CD4-positive, alpha-beta T cell treated with Interleukin-2 at 100 ng/mL for 4 hours (primary cell): ENCODE results near the gene FAM227A.
"Not testable (repeated sequence)": the region's sequence is repeated elsewhere in the genome, so short reads cannot be mapped to it uniquely, and the experiment has no call there.

Experiments
- DNase-seq: peaks from one replicate; pipeline ENCODE4 v3.0.0-alpha.2; 2020; ENCODE audit warnings: low spot score

Gene FAM227A

DNA sequence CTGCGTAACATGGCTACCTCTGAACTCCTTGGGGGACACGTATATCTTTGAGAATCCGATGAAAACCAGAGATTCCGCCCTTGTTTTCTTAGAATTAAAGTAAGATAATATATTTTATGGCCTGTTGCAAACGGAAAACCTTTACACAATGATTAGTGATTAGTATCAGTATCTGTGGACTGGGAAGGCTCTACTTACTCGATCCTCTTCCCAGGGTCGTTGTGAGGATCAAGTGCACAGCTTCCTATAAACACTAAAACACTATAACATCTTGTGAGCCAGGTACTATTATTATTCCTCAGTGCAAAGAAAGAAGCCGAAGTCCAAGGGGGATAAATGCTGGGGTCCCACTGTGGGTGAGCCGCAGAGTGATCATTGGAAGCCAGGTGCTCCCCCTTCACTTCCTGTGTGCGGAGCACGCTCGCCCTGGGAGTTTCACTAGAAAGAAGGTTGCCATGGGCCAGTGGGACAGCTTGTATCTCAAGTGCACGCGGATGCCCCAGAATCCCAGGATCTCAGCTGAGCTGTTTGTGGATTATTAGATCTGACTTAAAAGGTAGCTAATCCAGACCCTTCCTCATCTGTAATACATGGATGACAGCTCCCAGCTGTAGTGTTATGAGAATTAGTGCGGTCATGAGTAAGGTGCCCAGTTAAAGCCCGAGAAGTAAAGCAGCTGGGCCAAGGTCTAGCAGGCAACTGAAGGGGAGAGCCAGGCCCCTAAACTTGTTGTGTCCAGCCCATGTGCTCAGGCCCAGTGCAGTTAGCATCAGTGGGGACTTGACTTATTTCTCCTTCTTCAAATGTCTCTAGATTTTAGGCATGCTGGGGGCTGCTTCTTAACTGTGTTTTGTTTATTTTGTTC, 1.1 kb upstream of the FAM227A start:
- peak; percentile 26 for DNase-seq

DNA sequence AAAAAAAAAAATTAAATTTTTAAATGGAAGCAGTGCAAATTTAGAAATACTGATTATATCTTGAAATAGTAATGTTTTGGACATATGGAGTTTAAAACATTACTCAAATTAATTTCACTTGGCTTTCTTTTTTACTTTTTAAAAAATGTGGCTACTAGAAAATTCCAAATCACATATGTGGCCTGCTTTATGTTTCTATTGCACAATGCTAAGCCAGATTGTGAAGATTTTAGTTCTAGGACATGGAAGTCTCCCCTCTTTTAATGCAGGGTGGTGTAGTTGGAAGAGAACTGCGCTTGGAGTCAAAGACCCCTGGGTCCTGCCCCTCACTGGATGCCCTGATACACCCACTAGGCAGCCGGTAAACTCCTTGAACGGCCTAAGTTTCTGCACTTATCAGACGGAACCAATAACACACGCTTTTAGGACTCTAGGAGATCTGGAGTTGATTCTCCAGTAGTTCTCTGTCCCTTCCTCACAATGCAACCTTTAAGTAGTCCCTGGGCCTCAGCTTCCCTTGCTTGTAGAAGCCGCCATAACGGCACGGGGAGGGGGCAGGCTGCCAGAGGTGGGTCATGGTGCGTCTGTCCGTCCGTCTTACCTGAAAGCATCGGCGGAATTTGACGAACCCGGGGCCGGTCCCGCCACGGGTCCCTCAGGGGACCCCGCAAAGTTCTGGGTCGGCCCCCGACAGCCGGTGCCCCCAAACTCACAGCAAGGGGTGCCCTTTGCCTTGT, 505 bp downstream of the FAM227A start:
- no peak for DNase-seq

DNA sequence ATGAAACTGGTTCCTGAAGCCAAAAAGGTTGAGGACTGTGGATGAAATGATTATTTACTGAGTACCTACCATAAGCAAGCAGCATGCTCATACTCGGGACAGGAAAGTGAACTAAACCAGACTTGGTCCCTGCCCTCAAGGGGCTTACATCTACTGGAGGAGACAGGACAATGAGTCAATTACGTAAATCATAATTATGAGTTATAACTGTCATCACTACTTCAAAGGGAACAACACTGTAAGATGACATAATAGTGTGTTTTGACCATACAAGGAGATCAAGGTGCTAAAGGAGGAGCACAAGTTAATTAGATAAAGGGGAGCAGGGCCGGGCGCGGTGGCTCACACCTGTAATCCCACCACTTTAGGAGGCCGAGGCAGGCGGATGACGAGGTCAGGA, 2.5 kb downstream of the FAM227A start:
- no peak for DNase-seq

DNA sequence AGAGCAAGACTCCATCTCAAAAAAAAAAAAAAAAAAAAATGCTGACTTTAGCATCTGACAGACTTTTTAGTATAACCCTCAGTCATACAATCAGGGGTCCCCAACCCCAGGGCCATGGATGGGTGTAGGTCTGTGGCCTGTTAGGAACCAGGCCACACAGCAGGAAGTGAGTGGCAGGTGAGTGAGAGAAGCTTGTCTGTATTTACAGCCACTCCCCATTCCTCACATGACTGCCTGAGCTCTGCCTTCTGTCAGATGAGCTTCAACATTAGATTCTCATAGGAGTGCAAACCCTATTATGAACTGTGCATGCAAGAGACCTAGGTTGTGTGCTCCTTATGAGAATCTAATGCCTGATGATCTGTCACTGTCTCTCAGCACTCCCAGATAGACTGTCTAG, 3.3 kb downstream of the FAM227A start:
- no peak for DNase-seq

DNA sequence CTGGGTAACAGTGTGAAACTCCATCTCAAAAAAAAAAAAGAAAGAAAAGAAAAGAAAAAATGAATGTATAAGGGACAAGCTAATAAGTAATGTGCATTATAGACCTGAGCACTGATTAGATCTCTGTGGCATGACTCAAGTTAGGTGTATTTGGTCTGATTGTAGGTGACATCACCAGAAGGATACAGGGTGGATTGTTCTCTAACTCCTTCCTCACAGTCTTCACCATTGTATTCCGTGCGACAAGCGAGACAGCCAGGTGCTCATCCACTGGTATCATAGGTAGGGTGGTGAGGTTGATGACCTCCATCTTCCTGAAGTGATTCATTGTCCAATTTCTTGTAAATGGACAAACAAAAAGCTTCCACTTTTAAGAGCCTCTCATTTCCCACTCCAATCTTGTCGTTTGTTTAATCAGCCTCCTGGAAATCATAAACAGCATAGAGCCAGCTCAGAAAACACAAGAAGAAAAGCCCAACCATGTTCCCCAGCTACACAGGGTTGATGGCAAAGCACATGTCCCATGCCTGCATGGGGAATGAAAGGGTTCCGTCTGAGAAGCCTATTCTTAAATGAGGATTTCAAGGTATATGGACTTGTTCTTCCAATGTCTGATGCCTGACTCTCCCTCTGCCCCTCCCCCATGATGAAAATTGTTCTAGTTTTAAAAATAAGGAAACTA, 6.2 kb downstream of the FAM227A start:
- no peak for DNase-seq

DNA sequence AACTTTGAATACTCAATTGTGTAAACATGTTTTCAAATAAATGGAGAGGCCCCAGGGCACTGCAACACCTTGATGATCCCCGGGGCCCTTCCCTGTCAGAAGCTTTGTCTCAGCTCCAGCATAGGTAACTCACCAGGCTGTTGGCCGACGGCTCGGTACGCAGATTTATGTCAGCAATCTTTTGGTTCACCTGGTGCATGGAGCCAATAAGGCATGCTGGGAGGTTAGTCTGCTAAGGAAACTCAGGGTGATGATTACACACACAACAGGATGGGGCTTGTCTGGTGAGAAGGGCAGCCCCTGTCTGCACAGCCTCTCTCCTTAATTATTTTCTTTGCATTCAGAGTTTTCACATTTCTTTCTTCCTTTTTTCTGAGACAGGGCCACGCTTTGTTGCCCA, 10.8 kb downstream of the FAM227A start:
- DNase-seq = no peak

DNA sequence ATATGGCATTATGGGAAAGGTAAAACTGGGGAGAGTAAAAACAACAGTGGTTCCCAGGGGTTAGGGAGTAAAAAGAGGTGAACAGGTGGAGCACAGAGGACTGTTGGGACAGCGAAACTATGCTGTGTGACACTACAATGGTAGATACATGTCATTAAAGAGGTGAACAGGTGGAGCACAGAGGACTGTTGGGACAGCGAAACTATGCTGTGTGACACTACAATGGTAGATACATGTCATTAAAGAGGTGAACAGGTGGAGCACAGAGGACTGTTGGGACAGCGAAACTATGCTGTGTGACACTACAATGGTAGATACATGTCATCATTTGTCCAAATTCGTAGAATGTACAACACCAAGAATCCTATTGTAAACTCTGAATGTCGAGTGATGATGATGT, 11.9 kb downstream of the FAM227A start:
- DNase-seq = not testable (repeated sequence)

DNA sequence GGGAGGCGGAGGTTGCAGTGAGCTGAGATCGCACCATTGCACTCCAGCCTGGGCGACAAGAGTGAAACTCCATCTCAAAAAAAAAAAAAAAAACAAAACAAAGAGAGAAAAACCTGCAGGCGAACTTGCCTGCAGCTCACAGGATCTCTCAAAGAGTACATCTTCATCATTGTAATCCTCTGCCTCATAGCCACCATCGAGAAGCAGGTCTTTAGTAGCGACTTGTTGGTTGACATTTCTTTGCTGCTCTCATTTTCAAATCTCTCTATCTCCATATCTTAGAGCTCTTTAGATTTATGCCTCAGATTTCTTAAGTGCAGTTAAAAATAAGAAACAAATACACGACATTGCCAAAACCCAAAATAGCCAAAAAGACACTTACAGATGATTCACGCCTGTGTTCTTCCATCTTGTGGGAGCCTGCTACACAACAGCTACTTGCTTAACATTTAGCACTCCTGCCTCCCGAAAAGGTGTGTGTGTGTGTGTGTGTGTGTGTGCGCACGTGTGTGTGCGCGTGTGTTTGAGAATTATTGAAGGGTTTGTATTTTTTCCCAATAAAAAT, 14.6 kb downstream of the FAM227A start:
- no peak for DNase-seq

DNA sequence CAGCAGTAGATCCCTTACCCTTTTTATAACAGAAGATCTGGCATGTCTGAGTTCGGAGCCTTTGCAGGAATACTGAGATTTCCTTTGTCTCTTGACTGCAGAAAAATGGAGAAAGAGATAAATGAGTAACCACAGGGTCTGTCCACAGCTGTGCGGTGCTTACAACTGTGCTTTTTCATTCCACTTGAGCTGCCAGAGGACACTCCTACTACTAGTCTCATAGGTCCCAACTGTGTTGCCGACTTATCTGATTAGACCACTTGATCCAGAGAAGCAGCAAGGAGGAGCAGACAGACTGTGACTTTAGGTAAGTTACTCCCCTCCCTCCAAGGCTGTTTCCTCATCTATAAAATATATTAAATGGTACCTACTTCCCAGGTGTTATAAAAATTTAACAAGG, 17.5 kb downstream of the FAM227A start:
- no peak for DNase-seq

DNA sequence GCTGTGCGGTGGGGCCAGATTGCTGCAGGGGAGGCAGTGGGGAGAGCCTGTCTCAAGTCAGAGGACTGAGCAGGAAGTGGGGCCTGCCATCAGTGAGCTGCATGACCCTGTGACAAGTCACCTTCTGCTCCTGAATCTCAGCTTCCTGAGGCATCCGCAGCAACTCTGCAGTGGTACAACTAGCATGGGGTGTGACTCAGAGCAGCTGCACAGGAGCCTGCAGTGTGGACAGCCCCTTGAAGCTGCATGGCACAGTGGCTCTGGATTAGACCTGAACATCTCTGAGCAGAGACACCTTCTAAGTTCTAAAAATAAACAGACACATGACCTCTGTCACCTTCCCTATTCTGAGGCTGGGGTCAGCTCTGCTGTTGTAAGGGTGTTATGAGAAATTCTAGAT, 18.0 kb downstream of the FAM227A start:
- no peak for DNase-seq

DNA sequence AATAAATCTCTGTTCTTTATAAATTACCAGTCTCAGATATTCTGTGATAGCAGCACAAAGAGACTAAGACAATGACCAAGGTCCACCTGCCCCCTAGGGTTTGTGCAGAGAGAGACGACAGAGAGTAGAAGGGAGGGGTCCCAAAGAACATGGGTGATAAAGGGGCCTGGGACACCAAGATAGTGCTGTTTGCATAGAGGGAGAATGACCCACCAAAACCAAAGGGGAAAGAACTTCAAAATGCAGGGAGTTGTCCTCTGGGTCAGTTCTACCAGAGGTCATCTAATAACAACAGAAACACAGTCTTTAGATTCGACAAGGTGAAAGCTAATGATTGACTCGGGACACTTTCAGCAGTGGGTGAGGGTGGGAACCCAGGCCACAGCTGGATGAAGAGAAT, 23.7 kb downstream of the FAM227A start:
- no peak for DNase-seq

DNA sequence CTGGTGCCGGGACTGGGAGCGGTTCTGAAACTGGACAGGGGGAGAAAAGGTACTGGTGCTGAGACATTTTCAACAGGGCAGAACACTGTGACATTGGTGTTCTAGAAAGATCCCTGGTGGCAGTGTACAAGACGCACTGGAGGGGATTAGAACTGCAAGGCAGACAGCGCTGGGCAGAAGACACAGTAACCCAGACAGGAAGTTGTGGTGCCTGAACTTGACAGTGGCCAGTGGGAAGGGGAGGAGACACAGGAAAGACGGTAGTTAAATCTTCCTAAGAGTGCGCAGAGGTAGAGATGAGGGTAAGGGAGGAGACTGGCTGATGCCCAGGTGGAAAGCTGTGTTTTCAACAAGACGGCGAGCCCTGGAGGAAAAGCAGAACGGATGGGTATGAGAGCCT, 24.5 kb downstream of the FAM227A start:
- DNase-seq = no peak

DNA sequence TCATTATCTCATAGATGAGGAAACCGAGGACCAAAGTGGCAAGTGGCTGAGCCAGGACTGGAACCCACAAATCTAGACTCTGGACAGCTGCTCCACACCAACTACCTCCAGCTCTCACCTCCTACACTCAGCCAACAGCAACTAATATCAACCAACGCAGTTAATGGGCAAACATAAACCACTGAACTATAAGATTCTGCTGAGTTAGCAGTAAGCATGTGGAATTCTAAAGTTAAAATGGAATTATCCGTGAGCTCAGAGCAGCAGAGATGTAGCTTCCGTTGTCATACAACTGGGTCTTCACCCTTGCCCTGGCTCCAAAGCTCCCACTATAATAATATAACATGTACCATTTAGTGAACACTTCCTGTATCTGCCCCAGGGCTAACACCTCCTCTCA, 27.1 kb downstream of the FAM227A start:
- no peak for DNase-seq

DNA sequence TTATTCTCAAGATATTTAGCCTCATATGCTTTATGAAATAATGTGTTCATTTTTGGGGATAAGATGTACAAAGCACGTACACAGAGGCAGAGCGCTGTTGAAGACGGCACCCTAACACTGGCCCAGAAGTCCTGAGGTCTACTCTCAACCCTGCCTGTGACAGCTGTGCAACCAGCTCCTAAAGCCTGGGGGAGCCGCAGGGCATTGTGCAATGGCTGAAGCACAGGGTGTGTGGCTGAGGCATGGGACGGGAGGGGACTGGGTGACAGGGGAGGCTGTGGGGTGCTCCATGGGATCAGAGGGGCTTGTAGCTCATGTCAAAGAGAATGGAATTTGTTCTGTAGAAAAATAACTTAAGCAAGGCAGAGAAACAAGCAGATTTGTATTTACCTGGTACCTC, 27.7 kb downstream of the FAM227A start:
- no peak for DNase-seq

DNA sequence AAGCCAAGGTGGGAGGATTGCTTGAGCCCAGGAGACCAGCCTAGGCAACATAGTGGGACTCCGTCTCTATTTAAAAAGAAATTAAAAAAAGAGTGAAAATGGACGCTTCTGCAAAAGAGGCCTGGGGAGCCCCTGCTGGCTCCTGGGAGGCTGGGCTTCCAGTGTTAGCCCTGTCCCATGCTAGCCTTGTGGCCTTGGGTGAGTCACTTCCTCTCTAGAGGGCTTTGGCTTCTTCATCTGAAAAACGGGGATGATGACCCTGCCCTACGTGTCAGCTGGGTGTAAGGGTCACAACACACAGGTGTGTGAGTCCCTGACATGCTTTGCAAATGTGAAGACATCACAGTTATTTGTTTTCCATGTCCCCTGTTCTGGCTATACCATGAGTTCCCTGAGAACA, 32.8 kb downstream of the FAM227A start:
- no peak for DNase-seq

DNA sequence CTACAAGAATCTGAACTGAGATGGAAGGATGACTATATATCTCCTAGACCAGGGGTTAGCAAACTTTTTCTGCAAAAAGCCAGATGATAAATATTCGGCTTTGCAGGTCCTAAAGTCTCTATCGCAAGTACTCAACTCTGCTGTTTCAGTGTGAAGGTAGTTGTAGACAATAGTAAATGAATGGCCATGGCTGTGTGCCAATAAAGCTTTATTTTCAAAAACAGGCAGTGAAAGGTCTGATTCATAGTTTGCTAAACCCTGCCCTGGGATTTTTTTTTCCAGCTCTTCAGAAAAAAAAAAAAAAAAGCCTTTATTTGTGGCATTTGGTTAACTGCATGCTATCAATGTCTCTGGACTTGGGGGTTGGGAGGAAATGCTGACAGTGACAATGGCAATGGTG, 37.5 kb downstream of the FAM227A start:
- no peak for DNase-seq

DNA sequence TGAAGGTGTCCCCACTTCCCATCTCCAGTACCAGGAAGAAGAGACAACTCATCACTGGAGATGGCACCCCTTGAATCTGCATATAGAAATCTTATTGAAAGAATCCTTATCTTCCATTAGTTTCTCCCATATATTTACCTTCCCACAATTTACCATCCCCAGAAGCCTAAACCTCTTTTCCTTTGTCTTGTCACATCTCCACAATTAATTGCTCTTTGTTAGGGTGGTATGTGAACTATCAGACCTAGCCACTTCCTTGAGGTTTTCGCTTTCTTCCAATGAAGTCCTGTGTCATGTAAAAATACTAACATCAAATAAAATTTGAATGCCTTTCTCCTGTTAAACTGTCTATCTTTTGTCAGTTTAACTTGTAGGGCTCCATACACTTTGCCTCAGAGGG, 37.9 kb downstream of the FAM227A start:
- DNase-seq = no peak

DNA sequence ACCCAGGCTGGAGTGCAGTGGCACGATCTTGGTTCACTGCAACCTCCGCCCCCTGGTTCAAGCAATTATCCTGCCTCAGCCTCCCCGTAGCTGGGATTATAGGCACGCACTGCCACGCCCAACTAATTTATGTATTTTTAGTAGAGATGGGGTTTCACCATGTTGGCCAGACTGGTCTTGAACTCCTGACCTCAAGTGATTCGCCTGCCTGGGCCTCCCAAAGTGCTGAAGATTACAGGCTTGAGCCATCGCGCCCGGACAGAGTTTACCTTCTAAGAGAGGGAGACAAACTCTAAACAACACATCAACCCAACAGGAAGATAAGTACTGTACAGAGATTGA, 41.2 kb downstream of the FAM227A start:
- not testable (repeated sequence) for DNase-seq

DNA sequence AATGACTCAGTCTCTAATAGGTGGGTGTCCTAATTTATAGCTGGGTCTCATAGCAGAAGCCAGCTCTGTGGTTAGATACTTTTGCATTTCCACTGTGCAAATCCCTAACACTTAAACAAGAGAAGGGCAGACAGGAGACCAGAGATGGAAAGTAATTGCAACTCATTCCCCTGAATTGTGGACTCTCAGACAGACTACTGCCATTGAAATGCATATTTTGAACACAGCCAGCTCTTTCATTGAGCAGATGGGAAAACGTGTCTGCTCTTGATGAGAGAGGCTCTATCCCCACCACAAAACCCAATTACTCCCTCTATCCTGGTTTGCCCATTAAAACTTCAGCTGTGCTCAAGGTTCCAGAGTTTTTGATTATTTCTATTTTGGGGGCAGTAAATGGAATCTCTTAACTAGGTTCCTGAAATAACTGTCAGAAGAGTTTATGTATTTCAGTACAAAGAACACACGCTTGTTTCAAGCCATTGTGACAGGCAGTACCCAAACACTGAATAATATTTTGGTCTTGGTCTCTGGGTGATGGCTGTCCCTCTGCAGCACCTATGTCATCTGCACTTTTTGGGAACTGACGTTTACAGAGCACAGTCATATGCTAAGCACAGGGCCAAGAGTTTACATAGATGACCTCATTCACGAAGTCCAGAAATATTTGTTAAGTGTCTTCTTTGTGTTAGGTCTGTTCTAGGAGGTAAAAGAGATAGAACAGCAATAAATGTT, 41.7 kb downstream of the FAM227A start:
- DNase-seq = no peak

DNA sequence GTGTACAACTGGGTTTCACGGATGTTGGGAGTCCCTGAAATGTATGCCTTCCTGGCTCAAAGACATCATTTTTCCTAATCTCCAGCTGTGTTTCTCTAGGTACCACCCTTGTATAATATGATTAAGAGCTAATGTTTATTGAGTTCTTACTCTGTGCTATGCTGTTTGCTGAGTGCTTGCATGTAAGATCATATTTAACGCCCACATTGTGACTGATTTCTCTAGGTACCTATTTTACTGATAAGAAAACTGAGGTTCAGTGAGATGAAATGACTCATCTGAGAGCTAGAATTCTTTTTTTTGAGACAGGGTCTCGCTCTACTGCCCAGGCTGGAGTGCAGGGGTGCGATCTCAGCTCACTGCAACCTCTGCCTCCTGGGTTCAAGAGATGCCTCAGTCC, 42.6 kb downstream of the FAM227A start:
- no peak for DNase-seq

DNA sequence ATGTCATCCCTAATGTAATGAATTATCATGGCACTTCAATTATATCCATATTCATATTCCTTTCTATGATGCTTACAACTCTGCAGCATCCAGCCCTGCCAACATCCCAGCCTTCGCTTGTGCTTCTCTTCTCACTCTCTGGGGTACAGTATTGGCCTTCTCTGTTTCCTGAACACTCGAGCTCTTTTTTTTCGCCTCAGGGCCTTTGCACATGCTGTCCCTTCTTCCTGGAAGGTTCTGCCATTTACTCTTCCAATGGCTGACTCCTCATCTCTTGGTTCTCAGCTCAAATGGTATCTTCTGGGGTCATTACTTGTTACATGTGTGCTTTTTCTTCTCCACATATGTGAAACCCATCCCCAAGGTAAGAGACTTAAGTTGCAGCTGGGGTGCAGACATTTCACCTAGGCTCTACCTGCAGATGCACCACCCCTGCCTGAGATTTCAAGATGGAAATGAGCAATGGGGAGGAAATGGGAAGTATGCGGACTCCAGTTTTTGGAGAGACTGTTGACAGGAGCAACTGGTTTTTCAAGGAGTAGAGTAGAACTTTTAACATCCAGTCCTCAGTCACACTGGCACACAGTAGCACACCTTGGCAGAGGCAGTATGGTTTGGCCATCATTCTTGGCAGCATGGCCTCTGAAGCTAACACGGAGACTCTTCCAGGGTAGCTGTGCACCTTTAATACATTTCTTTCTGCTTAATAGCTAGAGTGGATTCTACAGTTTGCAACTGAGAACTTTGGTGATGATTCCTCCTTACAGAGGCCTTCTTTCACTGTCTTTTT, 43.8 kb downstream of the FAM227A start:
- no peak for DNase-seq
